ENCODE data around the gene PTN. TPM values are rescaled to one million over a fixed set of nuclear protein-coding genes. Genes with fewer than 3 reads are reported as not detected.
A peak's percentile ranks its signal among the peaks of the same experiment; 100 is the strongest.

Gene PTN
- total RNA-seq, 1 donor from 2014 or later = 11.1 TPM

- Mint-ChIP-seq H3K27me3 (ENCODE audit: low read depth, unreplicated experiment) (no peaks in the 10 kb centered on the region), H3K4me1 (ENCODE audit: low read depth, unreplicated experiment) (no peaks in the 10 kb centered on the region), H3K36me3 (ENCODE audit: low read depth, unreplicated experiment) (no peaks in the 10 kb centered on the region), H3K27ac (ENCODE audit: unreplicated experiment) (no peak overlapping the region), H3K9me3 (ENCODE audit: unreplicated experiment) (no peaks in the 10 kb centered on the region), H3K4me3 (ENCODE audit: unreplicated experiment) (no peak overlapping the region)
- Histone ChIP-seq H4K20me1 (ENCODE audit: insufficient read depth, low read length) (no peaks in the 10 kb centered on the region), H2AFZ (ENCODE audit: low read depth, low read length) (no peak overlapping the region), H3K4me1 (ENCODE audit: insufficient read depth, low read length) (no peaks in the 10 kb centered on the region), H3K9me3 (ENCODE audit: insufficient read depth, low read depth, low read length) (no peaks in the 10 kb centered on the region), H3K4me3 (ENCODE audit: insufficient read depth, low read depth, low read length) (no peak overlapping the region), H3K36me3 (ENCODE audit: insufficient read depth, low read length) (no peaks in the 10 kb centered on the region), H3K79me2 (ENCODE audit: insufficient read depth, low read length) (no peaks in the 10 kb centered on the region), H3K4me2 (ENCODE audit: low read length) (no peak overlapping the region), H3K27me3 (ENCODE audit: insufficient read depth, low read length) (no peaks in the 10 kb centered on the region), H3K27ac (ENCODE audit: low read depth, low read length) (no peak overlapping the region), H3K9ac (ENCODE audit: low read length) (no peak overlapping the region)
- TF ChIP-seq EZH2 (IDR thresholded peaks at IDR 0.05; ENCODE audit: insufficient read depth, low read length) = no peak
- TF ChIP-seq CTCF (IDR thresholded peaks at IDR 0.05; ENCODE audit: insufficient read depth, low read depth, low read length) = no peak
- FAIRE-seq (no peak), DNase-seq (ENCODE audit: low read depth) (no peak)
Observed at GRCh38 chr7:137213744-137214143, 129.8 kb downstream of the PTN start.

GRCh38 chr7:137209151-137209817 lies 134.2 kb downstream of the PTN start:
- DNase-seq (ENCODE audit: low read depth) (peak; percentile 12), FAIRE-seq (no peak)
- Histone ChIP-seq H3K36me3 (ENCODE audit: insufficient read depth, low read length) (no peaks in the 10 kb centered on the region), H3K9ac (ENCODE audit: low read length) (no peak overlapping the region), H3K27ac (ENCODE audit: low read depth, low read length) (no peak overlapping the region), H3K79me2 (ENCODE audit: insufficient read depth, low read length) (no peaks in the 10 kb centered on the region), H3K4me2 (ENCODE audit: low read length) (no peak overlapping the region), H3K9me3 (ENCODE audit: insufficient read depth, low read depth, low read length) (no peaks in the 10 kb centered on the region), H3K4me3 (ENCODE audit: insufficient read depth, low read depth, low read length) (no peak overlapping the region), H4K20me1 (ENCODE audit: insufficient read depth, low read length) (no peaks in the 10 kb centered on the region), H3K4me1 (ENCODE audit: insufficient read depth, low read length) (no peaks in the 10 kb centered on the region), H2AFZ (ENCODE audit: low read depth, low read length) (no peak overlapping the region), H3K27me3 (ENCODE audit: insufficient read depth, low read length) (no peaks in the 10 kb centered on the region)
- H3K4me1 Mint-ChIP-seq (ENCODE audit: low read depth, unreplicated experiment) = no peaks in the 10 kb centered on the region
- no peak overlapping the region for H3K4me3 Mint-ChIP-seq (ENCODE audit: unreplicated experiment)
- peaks cover 7% of the 10 kb centered on the region for H3K9me3 Mint-ChIP-seq (ENCODE audit: unreplicated experiment)
- H3K27ac Mint-ChIP-seq (ENCODE audit: unreplicated experiment) = no peak overlapping the region
- H3K27me3 Mint-ChIP-seq (ENCODE audit: low read depth, unreplicated experiment) = no peaks in the 10 kb centered on the region
- no peak for TF ChIP-seq EZH2 (IDR thresholded peaks at IDR 0.05; ENCODE audit: insufficient read depth, low read length)
- TF ChIP-seq CTCF (IDR thresholded peaks at IDR 0.05; ENCODE audit: insufficient read depth, low read depth, low read length) = no peak
- no peaks in the 10 kb centered on the region for H3K36me3 Mint-ChIP-seq (ENCODE audit: low read depth, unreplicated experiment)

- Histone ChIP-seq H3K9me3 (ENCODE audit: insufficient read depth, low read depth, low read length) (no peaks in the 10 kb centered on the region), H3K4me2 (ENCODE audit: low read length) (no peak overlapping the region), H2AFZ (ENCODE audit: low read depth, low read length) (no peak overlapping the region), H3K36me3 (ENCODE audit: insufficient read depth, low read length) (no peaks in the 10 kb centered on the region), H3K79me2 (ENCODE audit: insufficient read depth, low read length) (no peaks in the 10 kb centered on the region), H3K4me3 (ENCODE audit: insufficient read depth, low read depth, low read length) (no peak overlapping the region), H3K27me3 (ENCODE audit: insufficient read depth, low read length) (no peaks in the 10 kb centered on the region), H3K9ac (ENCODE audit: low read length) (no peak overlapping the region), H4K20me1 (ENCODE audit: insufficient read depth, low read length) (no peaks in the 10 kb centered on the region), H3K4me1 (ENCODE audit: insufficient read depth, low read length) (no peaks in the 10 kb centered on the region), H3K27ac (ENCODE audit: low read depth, low read length) (no peak overlapping the region)
- Mint-ChIP-seq H3K9me3 (ENCODE audit: unreplicated experiment) (peaks cover 7% of the 10 kb centered on the region), H3K36me3 (ENCODE audit: low read depth, unreplicated experiment) (no peaks in the 10 kb centered on the region), H3K4me1 (ENCODE audit: low read depth, unreplicated experiment) (no peaks in the 10 kb centered on the region), H3K27ac (ENCODE audit: unreplicated experiment) (no peak overlapping the region), H3K27me3 (ENCODE audit: low read depth, unreplicated experiment) (no peaks in the 10 kb centered on the region), H3K4me3 (ENCODE audit: unreplicated experiment) (no peak overlapping the region)
- no peak for TF ChIP-seq CTCF (IDR thresholded peaks at IDR 0.05; ENCODE audit: insufficient read depth, low read depth, low read length)
- no peak for TF ChIP-seq EZH2 (IDR thresholded peaks at IDR 0.05; ENCODE audit: insufficient read depth, low read length)
- DNase-seq (ENCODE audit: low read depth) (no peak), FAIRE-seq (no peak)
Observed at GRCh38 chr7:137206770-137207169, 136.8 kb downstream of the PTN start.
